IPS-NIHi11 (cell line): Measurements from ENCODE around the gene RUVBL1.

Experiments
- DNase-seq: peaks from one replicate; pipeline ENCODE4 v3.0.0; 2012; ENCODE audit warnings: mixed read lengths, low spot score

RUVBL1 gene

GRCh38 chr3:128083396-128083795, 40.2 kb downstream of the RUVBL1 start:
- peak; percentile 31 for DNase-seq

DNA sequence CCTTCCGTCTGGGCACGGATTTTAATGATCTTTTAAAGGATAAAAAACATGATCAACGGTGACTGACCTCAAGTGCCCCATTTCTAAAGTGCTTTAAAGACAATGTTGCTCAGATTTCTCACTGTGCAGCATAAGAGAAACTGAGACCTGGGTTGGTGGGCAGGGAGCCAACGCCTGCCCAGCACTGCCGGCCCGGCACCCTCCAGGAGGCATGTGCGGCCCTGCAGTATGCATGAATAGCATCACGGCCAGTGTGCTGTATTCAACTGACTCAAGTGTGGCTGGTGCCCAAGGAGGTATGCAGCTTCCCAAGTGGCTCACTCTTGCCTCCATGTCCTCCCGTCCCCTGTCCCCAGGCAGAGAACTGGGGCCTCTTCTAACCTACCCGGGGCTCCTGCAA, 41.1 kb downstream of the RUVBL1 start:
- no peak for DNase-seq

DNA sequence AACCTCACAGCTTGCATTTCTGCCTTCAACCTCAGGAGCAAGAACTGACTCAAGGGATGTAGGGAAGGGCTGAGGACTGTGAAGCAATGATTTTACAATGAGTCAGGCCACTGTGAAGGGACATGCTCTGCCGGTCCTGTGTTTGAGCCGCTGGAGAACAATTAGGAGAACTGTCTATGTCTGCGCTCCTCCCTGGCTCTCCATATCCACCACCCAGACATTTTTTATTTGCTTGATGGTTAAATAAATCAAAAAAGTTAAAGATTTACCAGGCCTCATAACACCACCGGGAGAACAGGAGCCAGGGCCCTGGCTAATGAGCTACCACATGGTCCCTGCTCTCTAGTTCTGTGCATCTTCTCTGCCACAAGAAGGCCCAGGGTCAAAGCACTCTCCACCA, 41.8 kb downstream of the RUVBL1 start:
- DNase-seq: no peak

GRCh38 chr3:128081226-128081625, 42.4 kb downstream of the RUVBL1 start:
- DNase-seq: no peak

GRCh38 chr3:128080323-128081080, 43.1 kb downstream of the RUVBL1 start:
- DNase-seq: no peak

- no peak for DNase-seq
Measured at GRCh38 chr3:128079823-128080222, 43.8 kb downstream of the RUVBL1 start.

- no peak for DNase-seq
Measured at GRCh38 chr3:128078875-128079274, 44.7 kb downstream of the RUVBL1 start.

- no peak for DNase-seq
Measured at GRCh38 chr3:128078322-128078721, 45.3 kb downstream of the RUVBL1 start.

DNA sequence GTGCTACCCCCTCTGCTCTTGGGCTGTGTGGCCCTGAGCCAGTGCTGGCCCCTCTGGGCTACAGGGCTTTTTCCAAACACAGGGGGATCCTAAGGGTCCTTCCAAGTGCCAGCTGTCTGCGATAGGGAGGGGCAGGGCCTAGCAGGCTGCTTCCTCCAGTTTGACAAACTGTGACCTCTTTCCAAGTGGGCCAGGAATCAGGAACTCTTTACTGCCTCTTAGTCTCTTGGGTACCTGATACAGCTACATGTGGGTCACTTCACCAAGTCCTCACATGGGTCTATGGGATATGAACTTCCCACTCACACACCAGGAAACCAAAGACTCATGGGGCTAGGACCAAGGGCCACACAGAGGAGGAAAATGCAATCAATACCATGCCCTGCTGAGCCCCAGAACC, 45.9 kb downstream of the RUVBL1 start:
- no peak for DNase-seq

- DNase-seq: no peak
Measured at GRCh38 chr3:128077202-128077624, 46.4 kb downstream of the RUVBL1 start.

GRCh38 chr3:128076483-128077201, 47.0 kb downstream of the RUVBL1 start:
- peak; percentile 32 for DNase-seq

GRCh38 chr3:128075522-128076482, 47.8 kb downstream of the RUVBL1 start:
- DNase-seq: peak; percentile 93

- peak; percentile 50 for DNase-seq
Measured at GRCh38 chr3:128074851-128075521, 48.6 kb downstream of the RUVBL1 start.

- no peak for DNase-seq
Measured at GRCh38 chr3:128073807-128074206, 49.8 kb downstream of the RUVBL1 start.

DNA sequence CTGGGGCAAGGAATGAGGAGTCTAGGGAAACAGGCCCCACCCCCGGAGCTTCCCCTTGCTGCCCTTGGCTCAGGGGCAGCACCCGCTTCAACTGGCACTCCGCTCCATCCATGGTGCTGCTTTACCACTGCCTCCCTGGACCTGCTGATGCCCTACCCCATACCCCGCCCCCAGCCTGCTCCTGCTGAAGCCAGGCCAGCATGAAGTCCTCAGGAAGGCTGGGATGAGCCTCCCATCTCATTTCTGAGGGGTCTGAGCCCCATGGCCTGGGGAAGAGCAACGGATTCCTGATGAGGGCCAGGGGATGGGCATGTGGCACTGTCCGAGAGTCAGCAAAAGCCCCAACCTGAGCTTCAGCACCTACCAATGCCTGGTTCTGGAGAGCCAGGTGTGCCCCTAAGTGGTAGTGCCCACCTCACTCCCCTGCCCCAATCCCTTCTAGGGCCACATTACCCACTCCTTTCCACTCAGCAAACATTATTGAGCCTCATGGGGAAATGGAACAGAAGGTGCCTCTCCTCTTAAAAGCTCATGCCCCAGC, 50.4 kb downstream of the RUVBL1 start:
- DNase-seq: no peak

DNA sequence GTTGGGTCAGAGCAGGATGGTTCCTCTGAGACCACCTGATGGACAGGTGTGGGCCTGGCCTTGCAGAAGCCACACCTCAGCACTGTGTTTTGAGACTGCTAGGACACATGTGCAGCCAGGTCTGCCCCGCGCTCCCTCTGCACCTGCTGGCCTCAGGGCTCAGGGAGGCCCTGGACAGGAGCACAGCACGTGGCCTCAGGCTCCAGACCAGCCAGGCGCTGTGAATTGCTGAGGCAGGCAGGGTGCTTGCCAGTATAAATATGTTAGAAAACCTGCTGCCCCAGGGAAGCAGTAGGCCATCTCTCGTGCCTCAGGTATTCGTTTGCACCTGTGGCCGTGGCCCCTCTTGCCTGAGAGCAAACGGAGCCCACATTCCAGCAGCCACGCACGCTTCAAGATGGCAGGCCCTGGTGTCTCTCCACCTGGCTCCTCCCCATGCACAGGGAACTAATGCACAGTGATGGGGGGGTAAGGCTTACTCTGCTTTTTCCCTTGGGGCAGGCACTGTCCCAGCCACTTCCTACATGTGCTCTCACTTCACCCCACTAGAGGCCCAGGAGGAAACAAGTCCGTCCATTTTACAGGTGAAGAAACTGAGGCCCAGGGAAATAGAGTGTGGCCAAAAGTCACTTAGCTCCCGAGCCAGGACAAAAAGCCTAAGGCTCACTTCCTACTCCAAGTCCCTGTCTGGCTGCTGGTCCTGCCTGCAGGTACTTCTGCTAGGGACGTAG, 51.0 kb downstream of the RUVBL1 start:
- no peak for DNase-seq

DNA sequence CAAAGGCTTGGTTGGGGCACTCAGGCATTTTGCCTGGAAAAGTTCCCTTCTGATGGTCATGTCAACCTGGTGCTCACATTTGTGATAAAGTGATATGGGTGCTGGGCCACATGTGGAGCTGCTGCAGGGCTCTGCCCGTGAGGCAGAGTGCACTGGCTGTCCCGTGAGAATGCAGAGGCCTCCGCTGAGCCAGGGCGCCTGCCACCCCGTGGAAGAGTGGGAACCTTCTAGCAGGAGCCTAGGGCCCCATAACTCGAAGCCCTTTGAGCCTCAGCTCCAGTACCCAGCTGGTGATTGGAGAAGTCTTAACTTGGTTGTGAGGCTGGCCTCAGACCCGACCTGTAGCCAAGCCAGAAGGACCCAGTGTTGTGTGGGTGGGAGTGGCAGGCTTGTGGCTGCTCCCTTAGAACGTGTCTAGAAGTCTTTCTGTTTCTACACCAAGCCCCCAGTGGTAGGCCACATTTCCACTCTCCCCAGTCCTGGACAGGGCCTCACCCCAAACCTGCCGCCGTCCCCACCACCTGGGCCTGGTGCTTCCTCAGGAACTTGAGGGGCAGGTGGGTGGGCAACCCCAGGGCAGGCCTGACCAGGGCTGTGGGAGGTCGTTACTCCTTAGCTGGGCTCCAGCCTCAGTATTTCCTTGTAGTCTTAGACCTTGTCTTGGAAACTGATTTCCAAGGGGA, 51.7 kb downstream of the RUVBL1 start:
- DNase-seq: no peak

GRCh38 chr3:128070898-128071591, 52.6 kb downstream of the RUVBL1 start:
- DNase-seq: no peak

DNA sequence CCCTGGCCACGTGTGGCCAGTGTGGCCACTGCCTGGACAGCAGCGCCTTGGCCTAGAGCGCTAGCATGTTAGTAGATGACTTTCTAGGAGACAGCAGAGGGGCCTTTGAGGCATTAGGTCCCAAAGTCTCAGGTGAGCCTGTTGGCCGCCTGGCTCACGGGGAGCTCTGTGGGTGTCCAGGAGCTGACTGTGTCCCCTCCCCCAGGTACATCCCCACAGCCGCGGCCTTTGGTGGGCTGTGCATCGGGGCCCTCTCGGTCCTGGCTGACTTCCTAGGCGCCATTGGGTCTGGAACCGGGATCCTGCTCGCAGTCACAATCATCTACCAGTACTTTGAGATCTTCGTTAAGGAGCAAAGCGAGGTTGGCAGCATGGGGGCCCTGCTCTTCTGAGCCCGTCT, 54.3 kb downstream of the RUVBL1 start:
- DNase-seq: no peak
